CD14-positive monocyte (primary cell): Measurements from ENCODE around the gene DEAF1. TPM values are rescaled to one million over a fixed set of nuclear protein-coding genes. Genes with fewer than 3 reads are reported as not detected.

Experiments
- DNase-seq, 3 donors: peaks; one replicate each; pipeline ENCODE4 v3.0.0-alpha.2; 2011 to 2022
- H2AFZ ChIP-seq: 2 replicates; pipeline ENCODE4 v1.6.0; 2012; ENCODE audit warnings: mild to moderate bottlenecking, low read depth, low read length, inconsistent platforms; ENCODE audit not compliant: insufficient read depth, poor library complexity, severe bottlenecking
- H3K27ac ChIP-seq, 2 donors: 1 replicate in 1 of 2; 2 replicates in 1 of 2; pipeline ENCODE4 v1.5.1; 2012 to 2013; ENCODE audit warnings: low read length in 2 of 2, control low read depth in 1 of 2, inconsistent platforms in 1 of 2, low read depth in 1 of 2, mild to moderate bottlenecking in 1 of 2
- H3K27me3 ChIP-seq, 2 donors: one replicate each; pipeline versions ENCODE4 v1.6.0 to v1.6.1; 2011 to 2013; ENCODE audit warnings: low read length in 2 of 2; ENCODE audit not compliant: control insufficient read depth in 2 of 2, insufficient read depth in 2 of 2
- H3K36me3 ChIP-seq, 2 donors: replicated peaks in 1 of 2; 1 replicate in 1 of 2; 2 replicates in 1 of 2; pipeline versions ENCODE4 v1.5.1 to v1.6.1; 2012 to 2013; ENCODE audit warnings: low read length in 2 of 2, control low read depth in 1 of 2, inconsistent platforms in 1 of 2, mild to moderate bottlenecking in 1 of 2; ENCODE audit not compliant: insufficient read depth in 2 of 2, control insufficient read depth in 1 of 2
- H3K4me1 ChIP-seq, 2 donors: 1 replicate in 1 of 2; 2 replicates in 1 of 2; pipeline versions ENCODE4 v1.5.1 to v1.6.1; 2012 to 2013; ENCODE audit warnings: low read length in 2 of 2, control low read depth in 1 of 2, inconsistent platforms in 1 of 2, mild to moderate bottlenecking in 1 of 2, moderate library complexity in 1 of 2; ENCODE audit not compliant: insufficient read depth in 2 of 2, control insufficient read depth in 1 of 2
- H3K4me2 ChIP-seq: replicated peaks from 2 replicates; pipeline ENCODE3; 2012; ENCODE audit warnings: low read length, moderate library complexity, mild to moderate bottlenecking; ENCODE audit not compliant: poor library complexity, severe bottlenecking; ENCODE audit errors: extremely low read depth
- H3K4me3 ChIP-seq, 3 experiments: fragments of 200-600 bp in 1 of 3; sonication (generic) in 1 of 3; replicated peaks in 1 of 3; 1 replicate in 2 of 3; 2 replicates in 1 of 3; pipeline ENCODE4 v1.5.1; 2011 to 2013; ENCODE audit warnings: low read length in 3 of 3, mild to moderate bottlenecking in 3 of 3, control low read depth in 2 of 3, low read depth in 2 of 3, inconsistent platforms in 1 of 3, moderate library complexity in 1 of 3
- H3K79me2 ChIP-seq: 2 replicates; pipeline ENCODE4 v1.6.0; 2012; ENCODE audit warnings: mild to moderate bottlenecking, control low read depth, inconsistent platforms, low read length, moderate library complexity; ENCODE audit not compliant: insufficient read depth
- H3K9ac ChIP-seq: 2 replicates; pipeline ENCODE4 v1.6.0; 2017; ENCODE audit warnings: low read length, mild to moderate bottlenecking; ENCODE audit not compliant: insufficient read depth, poor library complexity, severe bottlenecking
- H3K9me3 ChIP-seq, 2 donors: replicated peaks in 1 of 2; 1 replicate in 1 of 2; 2 replicates in 1 of 2; pipeline versions ENCODE4 v1.5.1 to v1.6.1; 2012 to 2013; ENCODE audit warnings: low read length in 2 of 2, control low read depth in 1 of 2; ENCODE audit not compliant: control insufficient read depth in 1 of 2, insufficient read depth in 1 of 2
- H4K20me1 ChIP-seq: 2 replicates; pipeline ENCODE4 v1.6.0; 2012; ENCODE audit warnings: mild to moderate bottlenecking, low read length, control low read depth, moderate library complexity; ENCODE audit not compliant: insufficient read depth
- H3K27ac Mint-ChIP-seq, 7 donors: one replicate each; pipeline ENCODE4 v1.8.0; 2020; ENCODE audit warnings: mild to moderate bottlenecking in 7 of 7, mixed read lengths in 7 of 7, moderate library complexity in 6 of 7, inconsistent platforms in 2 of 7
- H3K27me3 Mint-ChIP-seq, 3 donors: one replicate each; pipeline ENCODE4 v1.8.0; 2021 to 2022; ENCODE audit warnings: low read depth in 3 of 3, mild to moderate bottlenecking in 3 of 3, mixed read lengths in 3 of 3, moderate library complexity in 3 of 3, inconsistent platforms in 1 of 3
- H3K36me3 Mint-ChIP-seq, 2 donors: one replicate each; pipeline ENCODE4 v1.8.0; 2020; ENCODE audit warnings: mixed read lengths in 2 of 2, inconsistent platforms in 1 of 2, mild to moderate bottlenecking in 1 of 2
- H3K4me1 Mint-ChIP-seq: one replicate; pipeline ENCODE4 v1.8.0; 2020; ENCODE audit warnings: mild to moderate bottlenecking, mixed read lengths
- H3K4me3 Mint-ChIP-seq, 2 donors: one replicate each; pipeline ENCODE4 v1.8.0; 2020; ENCODE audit warnings: mild to moderate bottlenecking in 2 of 2, mixed read lengths in 2 of 2, moderate library complexity in 1 of 2
- H3K9me3 Mint-ChIP-seq, 7 donors: one replicate each; pipeline ENCODE4 v1.8.0; 2020 to 2022; ENCODE audit warnings: mixed read lengths in 7 of 7, mild to moderate bottlenecking in 6 of 7, moderate library complexity in 6 of 7, inconsistent platforms in 2 of 7
- WGBS: methylation state at CpG from one replicate; pipeline ENCODE4 v1.1.5; 2013; ENCODE audit warnings: missing lambda C conversion rate; ENCODE audit not compliant: insufficient coverage; 5-methylcytosine and 5-hydroxymethylcytosine counted together
- intact Hi-C, 2 donors: fragments of 100-400 bp; cut with micrococcal nuclease; formaldehyde crosslinking; loops; one replicate each; pipeline versions ENCODE4 v1.15.0 to v1.15.1; 2023
- polyA plus RNA-seq, 3 donors: library from polyadenylated mRNA; depleted of rRNA in 1 of 3; unstranded in 2 of 3; stranded (reverse) in 1 of 3; fragments of 300-500 nt in 2 of 3; fragments of >200 nt in 1 of 3; fragmentation: Illumina TruSeq in 2 of 3; gene quantifications; 1 replicate in 2 of 3; 2 replicates in 1 of 3; pipeline ENCODE4 v1.2.3, GENCODE V29; 2012 to 2021
- TF ChIP-seq, protein P1 (sequence below): fragments of 200-600 bp; IDR thresholded peaks from one replicate; pipeline ENCODE4 v1.8.0; 2022; ENCODE audit warnings: antibody characterized with exemption, mild to moderate bottlenecking

The DEAF1 gene
- polyA plus RNA-seq, 3 donors = 18.0 to 22.3 (median 22.2) TPM

DNA sequence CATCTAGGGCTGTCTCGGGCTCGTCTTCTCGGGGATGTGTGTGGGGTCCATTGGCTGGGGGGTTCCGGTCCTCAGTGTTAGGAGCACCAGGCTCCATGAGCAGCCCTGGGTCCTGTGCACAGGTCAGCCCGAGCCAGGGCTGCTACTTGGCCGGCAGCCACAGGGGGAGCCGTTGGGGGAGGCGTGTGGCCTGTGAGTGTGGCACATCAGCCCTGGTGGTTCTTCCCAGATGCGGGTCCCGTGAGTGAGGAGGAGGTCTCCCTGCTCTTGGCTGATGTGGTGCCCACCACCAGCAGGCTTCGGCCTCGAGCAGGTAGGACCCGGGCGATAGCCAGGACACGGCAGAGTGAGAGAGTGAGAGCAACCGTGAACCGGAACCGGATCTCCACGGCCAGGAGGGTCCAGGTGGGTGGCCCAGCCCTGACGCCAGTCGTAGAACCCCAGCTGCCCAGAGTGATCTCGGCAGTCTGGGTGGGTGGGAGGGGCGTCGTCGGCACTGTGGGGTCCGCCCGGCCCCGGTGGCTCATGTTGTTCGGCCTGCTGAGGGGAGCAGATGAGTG, 97.8 kb downstream of the DEAF1 start:
- H3K4me1 ChIP-seq = no peaks in the 10 kb centered on the region
- 95% methylated on average over 21 of the region's 29 CpGs for WGBS
- no peak for DNase-seq
- peaks cover 90 to 94% of the 10 kb centered on the region in 2 donors for H3K36me3 ChIP-seq
- no peaks in the 10 kb centered on the region for H3K27me3 ChIP-seq
- no peaks in the 10 kb centered on the region for H3K9me3 Mint-ChIP-seq
- intact Hi-C loops = no loop called here
- no peak overlapping the region for H3K27ac ChIP-seq
- H3K4me3 ChIP-seq = no peak overlapping the region
- H3K4me3 Mint-ChIP-seq = no peak overlapping the region
- no peaks in the 10 kb centered on the region for H3K27me3 Mint-ChIP-seq
- H3K27ac Mint-ChIP-seq = peak overlapping the region in 1 of 7 donors; percentile 74
- TF ChIP-seq, protein P1, sequence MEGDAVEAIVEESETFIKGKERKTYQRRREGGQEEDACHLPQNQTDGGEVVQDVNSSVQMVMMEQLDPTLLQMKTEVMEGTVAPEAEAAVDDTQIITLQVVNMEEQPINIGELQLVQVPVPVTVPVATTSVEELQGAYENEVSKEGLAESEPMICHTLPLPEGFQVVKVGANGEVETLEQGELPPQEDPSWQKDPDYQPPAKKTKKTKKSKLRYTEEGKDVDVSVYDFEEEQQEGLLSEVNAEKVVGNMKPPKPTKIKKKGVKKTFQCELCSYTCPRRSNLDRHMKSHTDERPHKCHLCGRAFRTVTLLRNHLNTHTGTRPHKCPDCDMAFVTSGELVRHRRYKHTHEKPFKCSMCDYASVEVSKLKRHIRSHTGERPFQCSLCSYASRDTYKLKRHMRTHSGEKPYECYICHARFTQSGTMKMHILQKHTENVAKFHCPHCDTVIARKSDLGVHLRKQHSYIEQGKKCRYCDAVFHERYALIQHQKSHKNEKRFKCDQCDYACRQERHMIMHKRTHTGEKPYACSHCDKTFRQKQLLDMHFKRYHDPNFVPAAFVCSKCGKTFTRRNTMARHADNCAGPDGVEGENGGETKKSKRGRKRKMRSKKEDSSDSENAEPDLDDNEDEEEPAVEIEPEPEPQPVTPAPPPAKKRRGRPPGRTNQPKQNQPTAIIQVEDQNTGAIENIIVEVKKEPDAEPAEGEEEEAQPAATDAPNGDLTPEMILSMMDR = peak; percentile 30
- no peaks in the 10 kb centered on the region for H3K9me3 ChIP-seq
- H3K79me2 ChIP-seq = peaks cover 4% of the 10 kb centered on the region
- no peak overlapping the region for H3K9ac ChIP-seq
- no peak overlapping the region for H2AFZ ChIP-seq
- H4K20me1 ChIP-seq = peaks cover 65% of the 10 kb centered on the region
- H3K4me2 ChIP-seq = no peak overlapping the region
- no peaks in the 10 kb centered on the region for H3K4me1 Mint-ChIP-seq
- H3K36me3 Mint-ChIP-seq = peaks cover 70 to 98% of the 10 kb centered on the region in 2 donors

DNA sequence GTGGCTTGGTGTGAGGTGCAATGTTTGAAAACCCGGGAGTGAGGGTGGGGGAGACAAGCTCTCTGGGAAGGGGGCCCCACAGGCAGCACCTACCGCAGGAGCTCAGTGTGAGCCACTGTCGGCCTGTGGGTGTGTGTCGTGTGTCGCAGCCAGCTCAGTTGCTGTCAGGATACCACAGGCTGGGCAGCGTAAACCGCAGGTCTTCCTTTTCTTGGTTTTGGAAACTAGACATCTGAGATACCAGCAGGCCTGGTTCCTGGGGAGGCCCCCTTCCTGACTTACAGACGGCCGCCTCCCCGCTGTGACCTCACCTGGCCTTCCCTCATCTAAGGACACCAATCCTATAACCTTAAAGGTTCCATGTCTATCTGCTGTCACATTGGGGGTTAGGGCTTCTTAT, 98.6 kb downstream of the DEAF1 start:
- Histone ChIP-seq H3K9ac (no peak overlapping the region), H3K9me3 (no peaks in the 10 kb centered on the region), H3K4me1 (no peaks in the 10 kb centered on the region), H2AFZ (no peak overlapping the region), H3K4me2 (no peak overlapping the region), H3K27ac (no peak overlapping the region), H4K20me1 (peaks cover 65% of the 10 kb centered on the region), H3K36me3 (peaks cover 88 to 94% of the 10 kb centered on the region in 2 donors), H3K79me2 (peaks cover 4% of the 10 kb centered on the region), H3K27me3 (no peaks in the 10 kb centered on the region), H3K4me3 (no peak overlapping the region)
- TF ChIP-seq, protein P1 = no peak
- peaks cover 67 to 97% of the 10 kb centered on the region in 2 donors for H3K36me3 Mint-ChIP-seq
- H3K27me3 Mint-ChIP-seq = no peaks in the 10 kb centered on the region
- H3K9me3 Mint-ChIP-seq = no peaks in the 10 kb centered on the region
- H3K27ac Mint-ChIP-seq = peak overlapping the region in 2 of 7 donors; percentile 6 to 60
- intact Hi-C loops = no loop called here
- H3K4me3 Mint-ChIP-seq = no peak overlapping the region
- DNase-seq = no peak
- H3K4me1 Mint-ChIP-seq = no peaks in the 10 kb centered on the region
- 76% methylated on average over 7 of the region's 10 CpGs for WGBS
